IPS-18c (cell line): ENCODE results near the gene P2RY12.

Source experiments
- H3K4me3 ChIP-seq: 2 replicates; pipeline ENCODE4 v1.7.0; 2013; ENCODE audit warnings: low read depth, mild to moderate bottlenecking, low read length, moderate library complexity; ENCODE audit not compliant: insufficient read depth
- H3K9me3 ChIP-seq: one replicate; pipeline ENCODE4 v1.6.1; 2013; ENCODE audit warnings: mild to moderate bottlenecking, low read length, moderate library complexity; ENCODE audit not compliant: control insufficient read depth, insufficient read depth

Gene P2RY12

GRCh38 chr3:151366993-151367392 lies 17.6 kb downstream of the P2RY12 start:
- Histone ChIP-seq H3K9me3 (no peaks in the 10 kb centered on the region), H3K4me3 (no peak overlapping the region)

GRCh38 chr3:151362751-151363174 lies 21.8 kb downstream of the P2RY12 start:
- H3K4me3 ChIP-seq, result no peak overlapping the region
- H3K9me3 ChIP-seq, result no peaks in the 10 kb centered on the region

GRCh38 chr3:151357463-151357850 lies 27.1 kb downstream of the P2RY12 start:
- H3K9me3 ChIP-seq, result no peaks in the 10 kb centered on the region
- H3K4me3 ChIP-seq, result no peak overlapping the region

GRCh38 chr3:151356794-151357462 lies 27.6 kb downstream of the P2RY12 start:
- Histone ChIP-seq H3K9me3 (no peaks in the 10 kb centered on the region), H3K4me3 (no peak overlapping the region)

GRCh38 chr3:151351648-151352047 lies 32.9 kb downstream of the P2RY12 start:
- Histone ChIP-seq H3K4me3 (no peak overlapping the region), H3K9me3 (no peaks in the 10 kb centered on the region)

GRCh38 chr3:151351219-151351618 lies 33.3 kb downstream of the P2RY12 start:
- H3K4me3 ChIP-seq, result no peak overlapping the region
- no peaks in the 10 kb centered on the region for H3K9me3 ChIP-seq

GRCh38 chr3:151350656-151351055 lies 33.9 kb downstream of the P2RY12 start:
- Histone ChIP-seq H3K9me3 (no peaks in the 10 kb centered on the region), H3K4me3 (no peak overlapping the region)

GRCh38 chr3:151347432-151347831 lies 37.1 kb downstream of the P2RY12 start:
- Histone ChIP-seq H3K4me3 (no peak overlapping the region), H3K9me3 (no peaks in the 10 kb centered on the region)

GRCh38 chr3:151346292-151346691 lies 38.3 kb downstream of the P2RY12 start:
- Histone ChIP-seq H3K9me3 (no peaks in the 10 kb centered on the region), H3K4me3 (no peak overlapping the region)

- Histone ChIP-seq H3K4me3 (no peak overlapping the region), H3K9me3 (no peaks in the 10 kb centered on the region)
Observed at GRCh38 chr3:151345859-151346258, 38.7 kb downstream of the P2RY12 start.

GRCh38 chr3:151331696-151332095 lies 52.9 kb downstream of the P2RY12 start:
- no peaks in the 10 kb centered on the region for H3K9me3 ChIP-seq
- H3K4me3 ChIP-seq, result no peak overlapping the region

GRCh38 chr3:151330899-151331298 lies 53.7 kb downstream of the P2RY12 start:
- Histone ChIP-seq H3K4me3 (no peak overlapping the region), H3K9me3 (no peaks in the 10 kb centered on the region)

- H3K4me3 ChIP-seq, result no peak overlapping the region
- H3K9me3 ChIP-seq, result no peaks in the 10 kb centered on the region
Observed at GRCh38 chr3:151330379-151330778, 54.2 kb downstream of the P2RY12 start.

- Histone ChIP-seq H3K9me3 (no peaks in the 10 kb centered on the region), H3K4me3 (no peak within 1 kb of the TSS)
Observed at GRCh38 chr3:151329363-151329762, 55.2 kb downstream of the P2RY12 start, which contains the start of gene P2RY13. Gene P2RY13 (minus strand): TSS chr3:151329549. CDS start chr3:151329528, 21 bp downstream.

GRCh38 chr3:151328298-151328995 lies 56.1 kb downstream of the P2RY12 start:
- Histone ChIP-seq H3K4me3 (no peak overlapping the region), H3K9me3 (no peaks in the 10 kb centered on the region)

- Histone ChIP-seq H3K9me3 (no peaks in the 10 kb centered on the region), H3K4me3 (no peak overlapping the region)
Observed at GRCh38 chr3:151327571-151328198, 56.9 kb downstream of the P2RY12 start.

- Histone ChIP-seq H3K4me3 (no peak overlapping the region), H3K9me3 (no peaks in the 10 kb centered on the region)
Observed at GRCh38 chr3:151322511-151322910, 62.0 kb downstream of the P2RY12 start.

- H3K9me3 ChIP-seq, result no peaks in the 10 kb centered on the region
- no peak overlapping the region for H3K4me3 ChIP-seq
Observed at GRCh38 chr3:151321526-151321925, 63.0 kb downstream of the P2RY12 start.
